OCI-LY1 (cell line): Measurements from ENCODE around the gene MMP27.

Source experiments
- H2AFZ ChIP-seq: fragments of 200-600 bp; sonication (generic), shearing (Covaris generic); 2 replicates; pipeline ENCODE4 v1.6.0; 2014; ENCODE audit warnings: antibody characterized with exemption, mild to moderate bottlenecking, low read length
- H3F3A ChIP-seq: fragments of 200-600 bp; sonication (generic), shearing (Covaris generic); 2 replicates; pipeline ENCODE4 v1.6.0; 2014; ENCODE audit warnings: mild to moderate bottlenecking, antibody characterized with exemption, low read length, moderate library complexity; ENCODE audit not compliant: insufficient read depth
- H3K27ac ChIP-seq: fragments of 200-600 bp; sonication (generic); 2 replicates; pipeline ENCODE4 v1.5.1; 2014; ENCODE audit warnings: low read length, mixed run types, mild to moderate bottlenecking, low read depth; ENCODE audit not compliant: poor library complexity, severe bottlenecking
- H3K27me3 ChIP-seq: fragments of 200-600 bp; sonication (generic); 2 replicates; pipeline ENCODE4 v1.6.0; 2014; ENCODE audit warnings: antibody characterized with exemption, mild to moderate bottlenecking, low read length, moderate library complexity; ENCODE audit not compliant: insufficient read depth
- H3K36me3 ChIP-seq: fragments of 200-600 bp; sonication (generic); 2 replicates; pipeline ENCODE4 v1.6.1; 2014; ENCODE audit warnings: mild to moderate bottlenecking, antibody characterized with exemption, low read length, moderate library complexity, mixed read lengths; ENCODE audit not compliant: insufficient read depth
- H3K4me1 ChIP-seq: fragments of 200-600 bp; sonication (generic); 2 replicates; pipeline ENCODE4 v1.5.1; 2014; ENCODE audit warnings: mild to moderate bottlenecking, low read length, moderate library complexity; ENCODE audit not compliant: insufficient read depth, severe bottlenecking
- H3K4me2 ChIP-seq: fragments of 200-600 bp; sonication (generic), shearing (Covaris generic); 2 replicates; pipeline ENCODE4 v1.6.1; 2014; ENCODE audit warnings: low read length
- H3K4me3 ChIP-seq: fragments of 200-600 bp; sonication (generic); 2 replicates; pipeline ENCODE4 v1.5.1; 2014; ENCODE audit warnings: low read length, low read depth, mild to moderate bottlenecking, mixed read lengths; ENCODE audit not compliant: poor library complexity, severe bottlenecking
- H3K79me2 ChIP-seq: fragments of 200-600 bp; shearing (Covaris generic); 2 replicates; pipeline ENCODE4 v1.6.1; 2016; ENCODE audit warnings: mixed run types, low read length, mixed read lengths; ENCODE audit not compliant: insufficient read depth
- H3K9ac ChIP-seq: fragments of 200-600 bp; sonication (generic), shearing (Covaris generic); 2 replicates; pipeline ENCODE4 v1.6.1; 2014; ENCODE audit warnings: mild to moderate bottlenecking, low read length, mixed read lengths
- H3K9me2 ChIP-seq: fragments of 200-600 bp; sonication (generic), shearing (Covaris generic); 2 replicates; pipeline ENCODE4 v1.6.1; 2014; ENCODE audit warnings: low read depth, mild to moderate bottlenecking, low read length, mixed read lengths
- H3K9me3 ChIP-seq: fragments of 200-600 bp; shearing (Covaris generic); 2 replicates; pipeline ENCODE4 v1.6.1; 2014; ENCODE audit warnings: low read length, mixed read lengths
- H4K20me1 ChIP-seq: fragments of 200-600 bp; sonication (generic), shearing (Covaris generic); 2 replicates; pipeline ENCODE4 v1.6.0; 2016; ENCODE audit warnings: mild to moderate bottlenecking, low read length; ENCODE audit not compliant: insufficient read depth
- EZH2 ChIP-seq: fragments of 200-600 bp; sonication (generic), shearing (Covaris generic); IDR thresholded peaks from 2 replicates; pipeline ENCODE4 v1.8.0; 2017; ENCODE audit warnings: borderline replicate concordance, mixed run types, mild to moderate bottlenecking, antibody characterized with exemption, low read length, moderate library complexity, mixed read lengths
- TF ChIP-seq, protein P1 (sequence below): fragments of 200-600 bp; sonication (generic), shearing (Covaris generic); IDR thresholded peaks from 2 replicates; pipeline ENCODE4 v1.5.1; 2017; ENCODE audit warnings: mild to moderate bottlenecking, antibody characterized with exemption, low read length, moderate library complexity, mixed read lengths

Gene MMP27, protein sequence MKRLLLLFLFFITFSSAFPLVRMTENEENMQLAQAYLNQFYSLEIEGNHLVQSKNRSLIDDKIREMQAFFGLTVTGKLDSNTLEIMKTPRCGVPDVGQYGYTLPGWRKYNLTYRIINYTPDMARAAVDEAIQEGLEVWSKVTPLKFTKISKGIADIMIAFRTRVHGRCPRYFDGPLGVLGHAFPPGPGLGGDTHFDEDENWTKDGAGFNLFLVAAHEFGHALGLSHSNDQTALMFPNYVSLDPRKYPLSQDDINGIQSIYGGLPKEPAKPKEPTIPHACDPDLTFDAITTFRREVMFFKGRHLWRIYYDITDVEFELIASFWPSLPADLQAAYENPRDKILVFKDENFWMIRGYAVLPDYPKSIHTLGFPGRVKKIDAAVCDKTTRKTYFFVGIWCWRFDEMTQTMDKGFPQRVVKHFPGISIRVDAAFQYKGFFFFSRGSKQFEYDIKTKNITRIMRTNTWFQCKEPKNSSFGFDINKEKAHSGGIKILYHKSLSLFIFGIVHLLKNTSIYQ

DNA sequence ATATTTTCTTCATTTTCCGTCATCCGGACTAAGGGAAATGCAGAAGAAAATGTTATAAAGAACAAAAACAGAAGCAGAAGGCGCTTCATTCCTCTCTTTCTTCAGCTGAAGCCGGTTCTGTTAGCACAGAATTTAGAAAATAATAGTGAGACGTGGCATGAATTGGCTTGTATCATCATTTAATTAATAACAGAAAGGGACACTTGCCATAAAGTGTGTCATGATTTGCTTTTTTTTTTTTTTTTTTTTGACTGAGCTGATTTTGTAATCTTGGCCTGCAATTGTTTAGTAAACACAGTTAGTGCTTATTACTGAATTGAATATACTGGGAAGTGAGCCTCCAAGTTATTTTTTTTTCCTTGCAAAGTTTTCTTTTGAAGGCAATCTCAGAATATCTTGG, at the start of gene MMP27:
MMP27 (minus strand) TSS at position 144 of the 400 bp plus-strand sequence; CDS start at position 89, 55 bp downstream.
- no peak within 1 kb of the TSS for H3K27ac ChIP-seq

DNA sequence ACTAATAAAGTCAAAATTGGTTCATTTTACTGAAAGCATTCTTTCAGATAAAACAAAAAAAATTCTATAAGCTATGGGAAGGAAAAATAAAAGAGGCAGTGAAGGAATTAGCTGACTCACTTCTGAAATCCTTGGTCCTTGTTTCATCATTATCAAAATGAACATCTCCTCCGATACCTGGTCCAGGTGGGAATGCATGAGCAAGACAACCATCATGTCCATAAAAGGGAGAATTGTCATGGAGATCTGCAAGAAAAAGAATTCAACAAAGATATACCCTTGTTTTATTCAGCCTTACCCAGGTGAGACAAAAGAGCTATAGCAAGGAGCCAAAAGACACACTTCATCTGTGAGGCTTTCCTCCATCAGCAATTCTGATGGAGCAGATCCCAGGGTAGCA, 47.7 kb upstream of the MMP27 start:
- no peak overlapping the region for H3K9ac ChIP-seq
- H3K36me3 ChIP-seq = no peaks in the 10 kb centered on the region
- H3K9me3 ChIP-seq = no peaks in the 10 kb centered on the region
- TF ChIP-seq, protein P1, sequence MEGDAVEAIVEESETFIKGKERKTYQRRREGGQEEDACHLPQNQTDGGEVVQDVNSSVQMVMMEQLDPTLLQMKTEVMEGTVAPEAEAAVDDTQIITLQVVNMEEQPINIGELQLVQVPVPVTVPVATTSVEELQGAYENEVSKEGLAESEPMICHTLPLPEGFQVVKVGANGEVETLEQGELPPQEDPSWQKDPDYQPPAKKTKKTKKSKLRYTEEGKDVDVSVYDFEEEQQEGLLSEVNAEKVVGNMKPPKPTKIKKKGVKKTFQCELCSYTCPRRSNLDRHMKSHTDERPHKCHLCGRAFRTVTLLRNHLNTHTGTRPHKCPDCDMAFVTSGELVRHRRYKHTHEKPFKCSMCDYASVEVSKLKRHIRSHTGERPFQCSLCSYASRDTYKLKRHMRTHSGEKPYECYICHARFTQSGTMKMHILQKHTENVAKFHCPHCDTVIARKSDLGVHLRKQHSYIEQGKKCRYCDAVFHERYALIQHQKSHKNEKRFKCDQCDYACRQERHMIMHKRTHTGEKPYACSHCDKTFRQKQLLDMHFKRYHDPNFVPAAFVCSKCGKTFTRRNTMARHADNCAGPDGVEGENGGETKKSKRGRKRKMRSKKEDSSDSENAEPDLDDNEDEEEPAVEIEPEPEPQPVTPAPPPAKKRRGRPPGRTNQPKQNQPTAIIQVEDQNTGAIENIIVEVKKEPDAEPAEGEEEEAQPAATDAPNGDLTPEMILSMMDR = no peak
- no peak for TF ChIP-seq EZH2
- no peak overlapping the region for H3K4me3 ChIP-seq
- H3K27me3 ChIP-seq = no peaks in the 10 kb centered on the region
- H3K4me1 ChIP-seq = no peaks in the 10 kb centered on the region
- H3K79me2 ChIP-seq = no peaks in the 10 kb centered on the region
- no peaks in the 10 kb centered on the region for H4K20me1 ChIP-seq
- no peaks in the 10 kb centered on the region for H3F3A ChIP-seq
- no peak overlapping the region for H3K27ac ChIP-seq
- no peak overlapping the region for H2AFZ ChIP-seq
- no peak overlapping the region for H3K4me2 ChIP-seq
- no peaks in the 10 kb centered on the region for H3K9me2 ChIP-seq

More for the DNA sequence above, at the start of gene MMP27:
- Histone ChIP-seq H3K4me2 (no peak within 1 kb of the TSS), H3K27me3 (no peaks in the 10 kb centered on the region), H3K9me3 (no peaks in the 10 kb centered on the region), H3K9me2 (no peaks in the 10 kb centered on the region), H3K79me2 (no peaks in the 10 kb centered on the region), H4K20me1 (no peaks in the 10 kb centered on the region), H3K9ac (no peak within 1 kb of the TSS), H3K4me1 (no peaks in the 10 kb centered on the region), H3F3A (no peaks in the 10 kb centered on the region), H3K36me3 (no peaks in the 10 kb centered on the region), H2AFZ (no peak within 1 kb of the TSS), H3K4me3 (no peak within 1 kb of the TSS)
- no peak for TF ChIP-seq EZH2
- TF ChIP-seq, protein P1 = no peak

DNA sequence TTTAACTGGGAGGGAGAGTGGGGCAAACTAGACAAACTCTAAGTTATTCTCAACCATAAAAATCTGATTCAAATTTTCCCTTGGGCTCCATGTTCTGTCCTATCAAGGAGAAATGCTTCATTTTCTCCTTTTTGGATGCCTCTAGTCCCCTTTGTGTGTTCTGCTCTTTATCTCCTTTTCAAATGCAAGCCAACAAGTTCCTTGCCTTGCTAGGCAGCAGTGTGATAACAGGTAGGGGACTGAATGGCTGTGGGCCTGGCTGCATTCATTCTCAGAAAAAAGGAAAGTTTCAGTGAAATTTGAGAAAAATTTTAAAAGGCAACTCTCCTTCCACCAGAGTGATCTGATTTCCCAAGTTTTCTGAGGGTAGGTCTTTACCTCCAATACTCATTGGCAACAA, 46.1 kb upstream of the MMP27 start:
- no peaks in the 10 kb centered on the region for H3K9me3 ChIP-seq
- H3K4me2 ChIP-seq = no peak overlapping the region
- H3K79me2 ChIP-seq = no peaks in the 10 kb centered on the region
- H3K4me3 ChIP-seq = no peak overlapping the region
- TF ChIP-seq, protein P1 = no peak
- TF ChIP-seq EZH2 = no peak
- H3F3A ChIP-seq = no peaks in the 10 kb centered on the region
- no peaks in the 10 kb centered on the region for H3K27me3 ChIP-seq
- H3K4me1 ChIP-seq = no peaks in the 10 kb centered on the region
- H4K20me1 ChIP-seq = no peaks in the 10 kb centered on the region
- no peak overlapping the region for H3K9ac ChIP-seq
- H2AFZ ChIP-seq = no peak overlapping the region
- H3K36me3 ChIP-seq = no peaks in the 10 kb centered on the region
- no peaks in the 10 kb centered on the region for H3K9me2 ChIP-seq
- H3K27ac ChIP-seq = no peak overlapping the region
